Stimulated activated CD8-positive, alpha-beta memory T cell treated with anti-CD3 and anti-CD28 coated beads, Interleukin-15, amount 100 ng/mL, for 24 hours (primary cell): ENCODE measurements around the gene ZNF574.

Experiments
- DNase-seq: peaks from one replicate; pipeline ENCODE4 v3.0.0-alpha.2; 2020; ENCODE audit warnings: low read depth

ZNF574 gene

GRCh38 chr19:42102877-42103276 lies 26.9 kb downstream of the ZNF574 start:
- no peak for DNase-seq

GRCh38 chr19:42105368-42105767 lies 29.4 kb downstream of the ZNF574 start:
- DNase-seq, result no peak

GRCh38 chr19:42108527-42109389 lies 32.8 kb downstream of the ZNF574 start:
- peak; percentile 72 for DNase-seq

GRCh38 chr19:42109896-42110295 lies 33.9 kb downstream of the ZNF574 start:
- no peak for DNase-seq

- DNase-seq, result no peak
Observed at GRCh38 chr19:42110658-42111057, 34.7 kb downstream of the ZNF574 start.

GRCh38 chr19:42111384-42111783 lies 35.4 kb downstream of the ZNF574 start:
- no peak for DNase-seq

GRCh38 chr19:42111811-42112210 lies 35.8 kb downstream of the ZNF574 start:
- no peak for DNase-seq

GRCh38 chr19:42113641-42114348 lies 37.8 kb downstream of the ZNF574 start:
- no peak for DNase-seq

- no peak for DNase-seq
Observed at GRCh38 chr19:42114412-42114811, 38.4 kb downstream of the ZNF574 start.

- DNase-seq, result no peak
Observed at GRCh38 chr19:42115219-42115618, 39.3 kb downstream of the ZNF574 start.

- no peak for DNase-seq
Observed at GRCh38 chr19:42115705-42116104, 39.7 kb downstream of the ZNF574 start.

GRCh38 chr19:42116308-42117075 lies 40.5 kb downstream of the ZNF574 start:
- DNase-seq, result no peak

GRCh38 chr19:42117076-42117475 lies 41.1 kb downstream of the ZNF574 start:
- no peak for DNase-seq

GRCh38 chr19:42120276-42120980 lies 44.5 kb downstream of the ZNF574 start:
- DNase-seq, result no peak

- DNase-seq, result no peak
Observed at GRCh38 chr19:42121036-42121621, 45.2 kb downstream of the ZNF574 start.

GRCh38 chr19:42121656-42122069 lies 45.7 kb downstream of the ZNF574 start:
- DNase-seq, result peak; percentile 51

- DNase-seq, result no peak
Observed at GRCh38 chr19:42122691-42123607, 47.0 kb downstream of the ZNF574 start.

GRCh38 chr19:42123765-42124164 lies 47.8 kb downstream of the ZNF574 start:
- no peak for DNase-seq

- no peak for DNase-seq
Observed at GRCh38 chr19:42124386-42124901, 48.5 kb downstream of the ZNF574 start.

- no peak for DNase-seq
Observed at GRCh38 chr19:42125536-42125935, 49.6 kb downstream of the ZNF574 start.
